Measurements from ENCODE around the gene MDFIC2.

DNA sequence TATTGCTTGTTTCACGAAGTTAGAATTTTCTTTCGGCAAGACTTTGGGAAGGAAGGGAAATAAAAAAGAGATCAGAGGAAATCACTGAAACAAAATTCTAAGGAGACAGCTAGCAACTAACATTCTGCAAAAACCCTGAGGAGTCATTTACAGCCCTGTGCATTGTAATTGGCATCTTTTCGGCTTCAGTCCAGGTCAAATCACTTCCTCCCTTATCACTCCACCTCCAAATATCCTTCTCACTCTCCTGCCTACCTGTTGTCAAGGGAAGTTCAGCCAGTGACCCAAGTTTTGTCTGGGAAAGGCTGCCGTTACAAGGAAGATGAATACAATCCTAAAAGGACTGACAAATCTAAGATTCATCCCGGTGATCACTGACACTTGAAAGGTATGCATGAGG is 39.6 kb downstream of the MDFIC2 start:
- TF ChIP-seq CTCF (IDR thresholded peaks at IDR 0.05; ENCODE audit: low read length): no peak
- no peak for TF ChIP-seq EZH2 (optimal IDR thresholded peaks at IDR 0.05; ENCODE audit: low read depth, low read length)

Measured in MM.1S (cell line).